NCI-H2196 (cell line): ENCODE results near the gene TMEM38A.

ENCODE experiments used
- DNase-seq: peaks from one replicate; lab custom pipeline; 2025; ENCODE audit not compliant: unreplicated experiment; lab: John Stamatoyannopoulos, UW

The TMEM38A gene

GRCh38 chr19:16660763-16661479 lies at the start of gene TMEM38A:
Gene TMEM38A, plus strand, starts transcription at chr19:16661139. Its CDS starts 79 bp downstream, at chr19:16661218.
- DNase-seq, result peak; percentile 60

- DNase-seq, result no peak
These were observed 48.3 kb upstream of the TMEM38A start for GRCh38 chr19:16612636-16613035.

- no peak for DNase-seq
These were observed 47.1 kb upstream of the TMEM38A start for GRCh38 chr19:16613841-16614240.

GRCh38 chr19:16614941-16615340 lies 46.0 kb upstream of the TMEM38A start:
- DNase-seq, result no peak

GRCh38 chr19:16615808-16616207 lies 45.1 kb upstream of the TMEM38A start:
- DNase-seq, result no peak

- DNase-seq, result no peak
These were observed 42.7 kb upstream of the TMEM38A start for GRCh38 chr19:16618248-16618647.

- DNase-seq, result no peak
These were observed 41.5 kb upstream of the TMEM38A start for GRCh38 chr19:16619457-16619856.

- DNase-seq, result no peak
These were observed 40.9 kb upstream of the TMEM38A start for GRCh38 chr19:16620018-16620417.

- DNase-seq, result no peak
These were observed 40.4 kb upstream of the TMEM38A start for GRCh38 chr19:16620584-16620983.

- no peak for DNase-seq
These were observed 39.7 kb upstream of the TMEM38A start for GRCh38 chr19:16621165-16621800.

- DNase-seq, result no peak
These were observed 37.9 kb upstream of the TMEM38A start for GRCh38 chr19:16623066-16623465.

- DNase-seq, result no peak
These were observed 37.4 kb upstream of the TMEM38A start for GRCh38 chr19:16623576-16623975.

- no peak for DNase-seq
These were observed 36.7 kb upstream of the TMEM38A start for GRCh38 chr19:16624236-16624635.

- no peak for DNase-seq
These were observed 35.6 kb upstream of the TMEM38A start for GRCh38 chr19:16625163-16625958.

GRCh38 chr19:16626796-16627192 lies 34.1 kb upstream of the TMEM38A start:
- DNase-seq, result no peak

- DNase-seq, result no peak
These were observed 33.6 kb upstream of the TMEM38A start for GRCh38 chr19:16627193-16627927.

GRCh38 chr19:16627928-16628182 lies 33.1 kb upstream of the TMEM38A start:
- no peak for DNase-seq

- DNase-seq, result peak; percentile 97
These were observed 32.6 kb upstream of the TMEM38A start, which contains the start of gene MED26 for GRCh38 chr19:16628183-16628983. Gene MED26, minus strand, starts transcription at chr19:16628204. Its CDS starts 261 bp downstream, at chr19:16627943.

- DNase-seq, result peak; percentile 20
These were observed 31.8 kb upstream of the TMEM38A start for GRCh38 chr19:16628984-16629691.

GRCh38 chr19:16631465-16631864 lies 29.5 kb upstream of the TMEM38A start:
- no peak for DNase-seq
